GM19043 (cell line): ENCODE measurements around the gene APOA1.

Experiments
- ATAC-seq: cut with Tn5 transposase; IDR thresholded peaks from one replicate; pipeline ENCODE4 v1.9.1; 2021; ENCODE audit warnings: low read depth; ENCODE audit not compliant: unreplicated experiment

Gene APOA1

GRCh38 chr11:116791813-116792143 is 45.6 kb downstream of the APOA1 start, which contains the start of gene APOA5:
TSS of gene APOA5 (minus strand) at chr11:116791879. CDS start at chr11:116791860, 19 bp downstream.
- no peak for ATAC-seq

- ATAC-seq, result no peak
Measured at GRCh38 chr11:116791002-116791812, 46.2 kb downstream of the APOA1 start.

DNA sequence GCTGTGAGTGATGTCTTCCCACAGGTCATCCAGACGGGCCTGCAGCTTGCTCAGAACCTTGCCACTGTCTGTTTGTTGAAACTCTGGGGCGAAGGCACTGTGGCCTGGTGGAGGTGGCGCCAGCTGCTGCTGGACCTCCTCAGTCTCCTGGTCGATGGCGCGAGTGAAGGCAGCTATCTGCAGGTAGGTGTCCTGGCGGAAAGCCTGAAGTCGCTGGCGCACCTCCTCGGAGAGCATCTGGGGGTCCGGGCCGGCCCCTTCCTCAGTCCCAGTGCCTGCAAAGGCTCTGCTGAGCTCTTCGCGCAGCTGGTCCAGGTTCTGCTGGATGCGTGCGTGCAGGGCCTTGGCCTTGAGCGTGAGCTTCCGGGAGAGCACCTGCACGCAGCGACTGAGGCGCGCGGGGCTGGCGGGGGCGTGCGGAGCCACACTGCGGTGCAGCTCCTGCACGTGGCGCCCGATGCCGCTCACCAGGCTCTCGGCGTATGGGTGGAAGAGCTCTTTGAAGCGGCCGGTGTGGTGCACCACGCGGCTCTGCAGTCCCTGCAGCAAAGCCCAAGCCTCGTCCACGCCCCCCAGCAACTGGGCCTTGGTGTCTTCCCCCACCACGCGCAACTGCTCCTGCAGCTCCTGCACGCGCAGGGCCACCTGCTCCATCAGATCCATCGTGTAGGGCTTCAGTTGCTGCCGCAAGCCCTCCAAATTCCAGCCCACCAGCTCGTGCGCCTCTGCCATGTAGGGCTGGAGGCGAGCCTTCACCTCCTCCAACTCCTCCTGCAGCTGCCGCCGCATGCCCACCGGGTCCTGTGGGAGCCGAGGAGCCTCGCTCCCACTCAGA is 47.0 kb downstream of the APOA1 start:
- no peak for ATAC-seq

- ATAC-seq, result no peak
Measured at GRCh38 chr11:116788975-116789374, 48.4 kb downstream of the APOA1 start.

DNA sequence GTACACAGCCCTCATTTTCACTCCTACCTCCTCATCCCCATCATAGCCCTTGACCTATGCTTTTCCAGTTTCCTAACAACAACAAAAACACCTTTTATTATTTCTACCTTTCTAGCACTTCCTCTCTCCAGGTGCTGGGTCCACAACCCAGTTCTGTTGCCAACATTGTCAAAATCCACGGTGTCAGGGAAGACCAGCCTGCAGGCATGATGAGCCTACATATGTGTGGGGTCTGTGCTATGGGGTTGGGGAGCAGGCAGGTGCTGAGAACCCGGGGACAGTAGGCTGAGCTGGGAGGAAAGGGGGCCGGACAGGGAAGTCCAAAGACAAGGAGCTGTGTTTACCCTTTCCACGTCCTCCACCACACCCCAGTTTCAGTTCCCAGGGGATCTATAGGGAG is 48.9 kb downstream of the APOA1 start:
- no peak for ATAC-seq

DNA sequence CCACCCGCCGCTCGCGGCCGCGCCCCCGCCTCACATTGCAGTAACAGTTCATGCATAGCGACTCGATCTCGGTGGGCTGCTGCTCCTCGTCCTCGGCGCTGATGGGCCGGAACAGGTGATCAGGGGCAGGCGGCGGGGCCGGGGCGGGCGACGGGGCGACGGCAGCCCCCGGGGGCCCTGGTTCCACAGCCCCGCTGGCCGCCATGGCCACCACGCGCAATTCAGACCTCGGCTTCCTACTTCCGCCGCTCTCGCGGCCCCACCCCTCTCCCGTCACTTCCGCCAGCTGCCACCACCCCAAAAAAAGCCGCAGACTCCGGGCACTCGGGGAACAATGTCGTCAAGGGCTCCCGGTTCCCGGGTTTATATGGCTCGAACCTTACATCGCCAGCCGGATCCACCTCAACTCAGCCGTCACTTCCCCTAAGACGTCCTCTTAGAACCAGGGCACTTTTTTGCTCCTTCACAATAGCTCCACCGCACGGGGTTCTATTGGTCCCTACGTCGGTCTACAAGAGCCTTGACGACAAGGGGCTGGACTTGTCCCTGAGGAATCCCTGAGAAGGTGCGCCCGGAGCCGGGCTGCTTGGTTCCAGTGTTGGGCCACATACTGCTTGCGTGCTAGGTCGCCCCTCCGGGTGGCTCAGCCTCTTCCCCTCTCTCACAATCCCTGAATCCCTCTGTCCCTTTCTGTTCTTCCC is 49.5 kb downstream of the APOA1 start, which contains the start of gene ZPR1:
Gene ZPR1 (minus strand): TSS at position 238 of the 701 bp plus-strand sequence. CDS start 33 bp downstream, at position 205.
- ATAC-seq, result peak; percentile 84

GRCh38 chr11:116787436-116787785 is 50.0 kb downstream of the APOA1 start:
- peak; percentile 18 for ATAC-seq

- no peak for ATAC-seq
Measured at GRCh38 chr11:116786966-116787365, 50.5 kb downstream of the APOA1 start.

DNA sequence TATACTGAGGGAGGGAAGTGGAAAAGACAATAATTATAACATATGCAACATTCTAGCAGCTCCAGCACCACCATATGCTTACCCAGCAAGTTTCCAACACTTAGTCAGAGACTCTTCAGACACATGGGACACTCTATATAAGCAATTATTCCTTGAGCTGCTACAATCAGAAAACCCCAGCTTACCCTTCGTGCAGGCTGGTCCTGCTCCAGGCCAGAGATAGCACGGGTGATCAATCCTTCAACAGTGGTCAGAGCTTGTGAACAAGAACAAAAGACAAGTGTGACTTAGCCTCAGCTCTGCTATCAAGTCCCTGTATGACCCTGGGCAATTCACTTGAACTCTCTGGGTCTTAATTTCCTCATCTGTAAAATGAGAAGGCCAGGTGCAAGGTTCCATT is 51.1 kb downstream of the APOA1 start:
- no peak for ATAC-seq
